Dendritic cell treated with granulocyte-macrophage colony-stimulating factor and Interleukin-4, amounts not matched to agents 40 ng/mL and 50 ng/mL, for 4 days (primary cell): ENCODE measurements around the gene PPIL3.
"Not testable (repeated sequence)": the region's sequence is repeated elsewhere in the genome, so short reads cannot be mapped to it uniquely, and the experiment has no call there.

Experiments used
- H3K27ac Mint-ChIP-seq: one replicate; pipeline ENCODE4 v1.8.0; 2022; ENCODE audit warnings: mild to moderate bottlenecking, mixed read lengths
- H3K27me3 Mint-ChIP-seq: one replicate; pipeline ENCODE4 v1.8.0; 2022; ENCODE audit warnings: mild to moderate bottlenecking, mixed read lengths
- H3K36me3 Mint-ChIP-seq: one replicate; pipeline ENCODE4 v1.8.0; 2022; ENCODE audit warnings: low read depth, mixed read lengths
- H3K4me1 Mint-ChIP-seq: one replicate; pipeline ENCODE4 v1.8.0; 2022; ENCODE audit warnings: low read depth, mixed read lengths
- H3K4me3 Mint-ChIP-seq: one replicate; pipeline ENCODE4 v1.8.0; 2022; ENCODE audit warnings: mild to moderate bottlenecking, moderate library complexity, mixed read lengths
- H3K9me3 Mint-ChIP-seq: one replicate; pipeline ENCODE4 v1.8.0; 2022; ENCODE audit warnings: mixed read lengths
- intact Hi-C: fragments of 100-400 bp; cut with micrococcal nuclease; formaldehyde crosslinking; loops from one replicate; pipeline ENCODE4 v1.15.0; 2022

PPIL3 gene

GRCh38 chr2:200888704-200889625 is at the start of gene PPIL3, which contains the start of gene NIF3L1:
TSS of gene PPIL3 (minus strand) at chr2:200889077. CDS start at chr2:200887615, 1,462 bp downstream.
TSS of gene NIF3L1 (plus strand) at chr2:200889371. CDS start at chr2:200891944, 2,573 bp downstream.
- Mint-ChIP-seq H3K27ac (peak within 1 kb of the TSS; percentile 98), H3K27me3 (no peaks in the 10 kb centered on the region), H3K36me3 (peaks cover 70% of the 10 kb centered on the region), H3K4me3 (peak within 1 kb of the TSS; percentile 94), H3K4me1 (peaks cover 45% of the 10 kb centered on the region), H3K9me3 (no peaks in the 10 kb centered on the region)
- intact Hi-C loops, result loop anchor here (1.0 to 2.0 kb wide), 3 partner anchors 25 to 176 kb away; partner anchors contain the start of genes BZW1 and CLK1

DNA sequence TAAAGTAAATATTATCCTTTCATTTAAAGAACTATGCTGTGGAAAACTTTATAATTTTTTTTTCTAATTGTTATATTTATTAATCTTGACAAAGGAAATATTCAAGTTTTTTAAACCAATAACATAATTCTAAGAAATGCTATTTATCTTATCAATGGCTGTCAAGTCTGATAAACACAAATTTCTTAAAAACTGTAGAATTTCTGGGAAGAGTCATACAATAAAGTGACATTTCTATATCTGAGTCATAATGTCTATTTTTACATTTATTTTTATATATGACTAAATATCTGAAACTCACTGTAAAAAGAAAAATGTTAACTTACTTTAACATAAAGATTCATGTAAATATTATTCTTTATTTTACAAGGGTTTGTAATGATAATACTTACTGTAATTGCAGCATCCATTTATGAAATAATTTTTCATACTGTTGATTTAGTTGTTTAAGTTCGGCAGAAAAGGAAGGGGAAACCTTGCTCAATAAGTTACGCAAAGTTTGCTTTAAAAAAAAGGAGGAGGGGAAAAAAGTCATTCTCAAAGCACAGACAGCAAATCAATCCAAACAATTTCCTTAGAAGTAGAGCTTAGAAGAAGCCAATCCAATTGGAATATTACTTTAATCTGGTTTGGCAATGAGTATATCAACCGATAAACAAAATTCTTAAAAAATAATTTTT is 42.2 kb upstream of the PPIL3 start:
- Mint-ChIP-seq H3K27me3 (no peaks in the 10 kb centered on the region), H3K4me1 (peaks cover 10% of the 10 kb centered on the region), H3K27ac (peak overlapping the region; percentile 63), H3K4me3 (no peak overlapping the region), H3K9me3 (no peaks in the 10 kb centered on the region), H3K36me3 (peaks cover 58% of the 10 kb centered on the region)
- intact Hi-C loops, result loop anchor here (10.0 kb wide), 1 partner anchor 74 kb away; no protein-coding TSS in a partner anchor

- peak overlapping the region; percentile 19 for H3K27ac Mint-ChIP-seq
- intact Hi-C loops, result loop anchor here (10.0 kb wide), 1 partner anchor 75 kb away; no protein-coding TSS in a partner anchor
These were observed 40.7 kb upstream of the PPIL3 start for GRCh38 chr2:200929334-200930249.

GRCh38 chr2:200922439-200922838 is 33.6 kb upstream of the PPIL3 start:
- H3K4me1 Mint-ChIP-seq, result no peaks in the 10 kb centered on the region
- no peak overlapping the region for H3K4me3 Mint-ChIP-seq
- intact Hi-C loops, result no loop called here
- H3K27me3 Mint-ChIP-seq, result no peaks in the 10 kb centered on the region
- H3K9me3 Mint-ChIP-seq, result no peaks in the 10 kb centered on the region
- peaks cover 66% of the 10 kb centered on the region for H3K36me3 Mint-ChIP-seq
- H3K27ac Mint-ChIP-seq, result no peak overlapping the region

More at GRCh38 chr2:200929334-200930249, 40.7 kb upstream of the PPIL3 start:
- Mint-ChIP-seq H3K4me1 (peaks cover 10% of the 10 kb centered on the region), H3K4me3 (no peak overlapping the region), H3K36me3 (peaks cover 53% of the 10 kb centered on the region), H3K27me3 (no peaks in the 10 kb centered on the region), H3K9me3 (no peaks in the 10 kb centered on the region)

DNA sequence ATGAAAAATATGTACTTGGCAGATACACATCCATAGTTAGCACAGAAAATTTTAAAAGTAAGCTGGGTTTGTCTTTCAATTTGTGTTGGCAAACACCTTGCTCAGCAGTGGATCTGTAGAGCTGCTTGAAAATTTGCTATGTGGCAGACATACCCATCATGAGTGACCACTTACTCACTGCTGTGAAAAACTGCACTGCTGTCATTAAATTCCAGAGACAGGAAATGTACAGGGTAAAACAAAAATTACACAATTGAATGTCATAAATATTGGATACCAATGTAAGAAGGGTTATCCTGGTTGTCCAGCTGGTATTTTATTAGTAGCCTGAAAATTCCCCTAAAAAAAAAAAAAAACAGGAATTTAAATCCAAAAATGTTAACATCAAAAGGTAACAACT is 24.8 kb upstream of the PPIL3 start:
- Mint-ChIP-seq H3K27ac (no peak overlapping the region), H3K27me3 (no peaks in the 10 kb centered on the region), H3K4me1 (no peaks in the 10 kb centered on the region), H3K9me3 (no peaks in the 10 kb centered on the region), H3K4me3 (no peak overlapping the region), H3K36me3 (peaks cover 80% of the 10 kb centered on the region)
- intact Hi-C loops, result no loop called here

GRCh38 chr2:200909958-200910357 is 21.1 kb upstream of the PPIL3 start:
- no peaks in the 10 kb centered on the region for H3K9me3 Mint-ChIP-seq
- no peaks in the 10 kb centered on the region for H3K4me1 Mint-ChIP-seq
- H3K36me3 Mint-ChIP-seq, result peaks cover 66% of the 10 kb centered on the region
- H3K4me3 Mint-ChIP-seq, result no peak overlapping the region
- intact Hi-C loops, result no loop called here
- no peak overlapping the region for H3K27ac Mint-ChIP-seq
- H3K27me3 Mint-ChIP-seq, result no peaks in the 10 kb centered on the region

GRCh38 chr2:200905618-200906296 is 16.9 kb upstream of the PPIL3 start:
- H3K27ac Mint-ChIP-seq, result no peak overlapping the region
- intact Hi-C loops, result no loop called here
- H3K27me3 Mint-ChIP-seq, result no peaks in the 10 kb centered on the region
- H3K4me1 Mint-ChIP-seq, result peaks cover 9% of the 10 kb centered on the region
- no peaks in the 10 kb centered on the region for H3K9me3 Mint-ChIP-seq
- no peak overlapping the region for H3K4me3 Mint-ChIP-seq
- peaks cover 45% of the 10 kb centered on the region for H3K36me3 Mint-ChIP-seq

DNA sequence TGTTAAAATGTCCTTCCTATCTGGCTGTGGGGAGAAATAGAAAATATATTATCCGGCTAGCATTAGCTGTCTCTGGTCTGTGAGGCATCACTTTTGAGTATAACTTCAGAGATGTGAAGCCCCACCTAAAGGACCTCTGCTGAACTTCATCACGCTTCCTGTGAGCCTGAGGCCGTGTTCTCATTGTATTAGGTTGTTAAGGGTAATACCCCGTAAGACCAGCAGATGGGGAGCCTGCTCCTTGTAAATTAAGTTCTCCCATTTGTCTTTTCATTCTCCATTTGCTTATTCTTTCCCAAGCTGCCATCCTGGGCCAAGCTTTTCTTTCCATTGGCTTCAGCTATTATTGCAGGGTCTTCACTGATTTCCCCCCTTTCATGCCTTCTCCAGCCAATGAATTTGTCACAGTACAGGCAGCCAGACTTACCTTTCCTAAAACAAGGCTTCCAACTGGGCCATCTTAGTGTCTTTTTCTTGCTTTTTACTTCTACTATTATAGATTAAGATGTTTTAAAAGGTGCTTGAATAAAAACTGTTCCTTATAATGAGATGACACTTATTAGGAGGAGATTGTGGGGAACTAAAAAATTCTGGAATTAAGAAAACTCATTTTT is 12.7 kb upstream of the PPIL3 start:
- Mint-ChIP-seq H3K36me3 (peaks cover 43% of the 10 kb centered on the region), H3K4me1 (peaks cover 9% of the 10 kb centered on the region), H3K27ac (no peak overlapping the region), H3K9me3 (no peaks in the 10 kb centered on the region), H3K4me3 (no peak overlapping the region), H3K27me3 (no peaks in the 10 kb centered on the region)
- intact Hi-C loops, result loop anchor here (1.0 to 5.0 kb wide), 3 partner anchors 170 to 331 kb away; partner anchors contain the start of gene HYCC2

DNA sequence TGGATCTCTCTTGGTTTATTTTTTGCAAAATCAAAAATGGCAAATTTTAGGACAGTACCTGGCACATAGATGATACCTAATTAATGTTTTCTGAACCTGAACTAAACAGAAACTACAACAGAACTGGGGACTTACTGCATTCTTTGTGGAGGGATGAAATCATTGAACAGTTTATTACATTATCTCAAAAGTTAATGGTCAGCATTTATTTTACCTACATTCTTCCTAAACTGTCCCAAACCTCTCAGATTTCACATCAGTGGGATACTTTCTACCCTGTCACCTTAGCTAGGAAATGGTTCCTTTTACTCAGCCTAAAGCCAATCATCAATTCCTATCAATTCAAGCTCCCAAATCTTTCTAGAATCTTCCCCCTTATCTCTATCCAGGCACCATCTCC is 10.6 kb upstream of the PPIL3 start:
- Mint-ChIP-seq H3K4me3 (no peak overlapping the region), H3K27me3 (no peaks in the 10 kb centered on the region), H3K36me3 (peaks cover 60% of the 10 kb centered on the region), H3K27ac (no peak overlapping the region), H3K9me3 (no peaks in the 10 kb centered on the region), H3K4me1 (peaks cover 9% of the 10 kb centered on the region)
- intact Hi-C loops, result no loop called here

DNA sequence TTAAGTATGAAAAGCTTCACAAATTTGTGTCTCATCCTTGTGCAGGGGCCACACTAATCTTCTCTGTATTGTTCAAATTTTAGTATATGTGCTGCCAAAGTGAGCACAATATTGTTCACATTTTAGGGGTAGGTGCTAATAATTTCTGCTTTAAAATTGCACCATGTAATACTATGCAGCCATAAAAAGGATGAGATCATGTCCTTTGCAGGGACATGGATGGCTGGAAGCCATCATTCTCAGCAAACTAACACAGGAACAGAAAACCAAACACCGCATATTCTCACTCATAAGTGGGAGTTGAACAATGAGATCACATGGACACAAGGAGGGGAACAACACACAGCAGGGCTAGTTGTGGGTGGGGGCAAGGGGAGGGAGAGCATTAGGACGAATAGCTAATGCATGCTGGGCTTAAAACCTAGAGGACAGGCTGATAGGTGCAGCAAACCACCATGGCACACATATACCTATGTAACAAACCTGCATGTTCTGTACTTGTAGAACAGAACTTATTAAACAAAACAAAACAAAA is 7.1 kb downstream of the PPIL3 start:
- Mint-ChIP-seq H3K4me1 (peaks cover 21% of the 10 kb centered on the region), H3K36me3 (peaks cover 78% of the 10 kb centered on the region), H3K27ac (peak overlapping the region; percentile 48)
- H3K9me3 Mint-ChIP-seq, H3K4me3 Mint-ChIP-seq, intact Hi-C loops, H3K27me3 Mint-ChIP-seq: not testable (repeated sequence)

DNA sequence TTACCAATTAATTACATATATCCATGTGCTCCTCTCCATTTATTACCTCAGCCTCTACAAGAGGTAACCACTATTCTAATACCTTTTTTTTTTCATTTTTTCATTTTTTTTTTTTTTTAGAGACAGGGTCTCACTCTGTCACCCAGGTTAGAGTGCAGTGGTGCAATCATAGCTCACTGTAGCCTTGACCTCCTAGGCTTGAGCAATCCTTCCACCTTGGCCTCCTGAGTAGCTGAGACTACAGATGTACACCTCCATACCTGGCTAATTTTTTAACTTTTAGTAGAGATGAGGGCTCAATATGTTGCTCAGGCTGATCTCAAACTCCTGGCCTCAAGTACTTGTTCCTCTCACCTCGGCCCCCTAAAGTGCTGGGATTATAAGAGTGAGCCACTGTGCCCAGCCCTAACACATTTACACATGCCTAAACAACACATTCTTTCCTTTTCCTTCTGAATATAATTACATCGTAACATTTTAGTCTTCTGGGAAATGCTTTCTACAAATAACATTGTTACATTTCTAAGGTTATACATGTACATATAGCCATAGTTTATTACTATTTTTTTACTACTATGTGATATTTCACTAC is 10.5 kb downstream of the PPIL3 start:
- no peak overlapping the region for H3K4me3 Mint-ChIP-seq
- H3K9me3 Mint-ChIP-seq, result no peaks in the 10 kb centered on the region
- H3K36me3 Mint-ChIP-seq, result peaks cover 87% of the 10 kb centered on the region
- intact Hi-C loops, result no loop called here
- no peaks in the 10 kb centered on the region for H3K27me3 Mint-ChIP-seq
- no peak overlapping the region for H3K27ac Mint-ChIP-seq
- peaks cover 13% of the 10 kb centered on the region for H3K4me1 Mint-ChIP-seq

DNA sequence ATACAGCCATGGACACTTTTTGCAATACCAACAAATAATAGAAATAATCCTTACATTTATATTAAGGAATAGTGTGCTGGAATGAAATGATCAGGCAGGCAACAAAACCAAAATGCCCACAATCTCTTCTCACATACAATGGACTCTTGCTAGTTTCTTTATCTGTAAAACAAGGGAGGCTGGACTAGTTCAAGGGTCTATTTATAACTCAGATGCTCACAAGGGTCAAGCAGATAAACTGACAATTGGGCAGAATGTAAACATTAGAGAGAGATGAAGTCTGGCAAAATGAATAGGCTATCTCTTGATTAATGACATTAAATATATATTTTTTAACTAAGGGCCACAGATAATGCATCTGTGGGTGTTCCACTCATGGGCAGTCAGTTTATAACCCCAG is 11.4 kb downstream of the PPIL3 start:
- Mint-ChIP-seq H3K4me3 (no peak overlapping the region), H3K36me3 (peaks cover 87% of the 10 kb centered on the region), H3K9me3 (no peaks in the 10 kb centered on the region), H3K4me1 (peaks cover 14% of the 10 kb centered on the region), H3K27me3 (no peaks in the 10 kb centered on the region), H3K27ac (no peak overlapping the region)
- intact Hi-C loops, result no loop called here
